A549 treated with RU486 at 1 μM for 4 hours (cell line): ENCODE results near the gene VPS41. TPM values are rescaled to one million over a fixed set of nuclear protein-coding genes. Genes with fewer than 3 reads are reported as not detected.

Experiments used
- total RNA-seq: library from RNA; stranded (reverse); fragments of 200-300 nt; extraction: Qiagen RNA extraction; gene quantifications from 5 replicates; pipeline ENCODE4 v1.2.3, GENCODE V29; 2022; ENCODE audit warnings: low read depth

The VPS41 gene
- total RNA-seq, result 21.3 to 27.6 TPM (median 23.4 TPM) in 5 replicates

DNA sequence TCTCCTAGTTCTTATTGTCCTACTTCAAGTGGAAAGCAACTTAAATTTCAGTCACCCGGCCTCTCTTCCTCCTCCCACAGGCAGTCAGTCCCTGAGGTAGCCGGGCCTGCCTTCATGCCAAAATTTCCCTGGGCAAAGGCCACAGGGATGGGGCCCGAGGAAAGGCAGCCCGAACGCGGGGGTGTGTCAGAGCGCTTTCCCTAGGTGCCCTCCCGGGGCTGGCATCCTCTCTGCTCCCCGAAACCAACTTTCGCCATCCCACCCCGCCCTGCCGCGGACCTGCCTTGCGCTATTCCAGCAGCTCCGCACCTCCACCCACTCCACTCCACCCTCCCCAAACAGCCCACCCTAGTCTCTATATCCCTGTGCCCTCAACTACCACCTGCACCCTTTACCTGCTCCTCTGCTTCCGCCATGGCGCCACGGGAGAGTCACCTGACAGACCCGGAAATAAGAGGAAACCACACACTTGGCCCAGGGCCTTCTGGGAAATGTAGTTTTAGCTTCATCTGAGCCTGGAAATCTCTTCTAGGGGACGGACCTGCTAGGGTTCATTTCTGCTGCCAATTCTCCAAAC is at the start of gene VPS41:
VPS41 (minus strand) TSS at position 433 of the 577 bp plus-strand sequence; CDS start at position 416, 17 bp downstream.

Other genes starting within 250 kb of the VPS41 start
- not detected in 5 replicates for gene POU6F2, start 68.7 kb upstream of the VPS41 start, total RNA-seq